Skeletal muscle tissue (tissue), 4 donors: ENCODE data around the gene KCNA2. TPM values are rescaled to one million over a fixed set of nuclear protein-coding genes. Genes with fewer than 3 reads are reported as not detected.

Experiments used
- H3K27ac ChIP-seq: one replicate; pipeline ENCODE4 v1.7.0; 2013; ENCODE audit warnings: mild to moderate bottlenecking, low read depth, low read length, inconsistent platforms
- H3K27me3 ChIP-seq, 3 donors: one replicate each; pipeline ENCODE4 v1.7.0; 2013; ENCODE audit warnings: low read length in 3 of 3; ENCODE audit not compliant: control insufficient read depth in 3 of 3, insufficient read depth in 3 of 3
- H3K36me3 ChIP-seq, 3 donors: one replicate each; pipeline ENCODE4 v1.7.0; 2013; ENCODE audit warnings: low read length in 3 of 3; ENCODE audit not compliant: control insufficient read depth in 3 of 3, insufficient read depth in 3 of 3
- H3K4me1 ChIP-seq, 3 donors: one replicate each; pipeline ENCODE4 v1.7.0; 2013; ENCODE audit warnings: low read length in 3 of 3, mild to moderate bottlenecking in 3 of 3; ENCODE audit not compliant: control insufficient read depth in 3 of 3, insufficient read depth in 3 of 3
- H3K4me3 ChIP-seq, 3 donors: one replicate each; pipeline ENCODE4 v1.7.0; 2013; ENCODE audit warnings: low read length in 3 of 3
- H3K9ac ChIP-seq, 3 donors: one replicate each; pipeline ENCODE4 v1.7.0; 2013; ENCODE audit warnings: low read length in 3 of 3, mild to moderate bottlenecking in 3 of 3, moderate library complexity in 2 of 3, low read depth in 1 of 3
- H3K9me3 ChIP-seq, 3 donors: one replicate each; pipeline ENCODE4 v1.7.0; 2013; ENCODE audit warnings: low read length in 3 of 3; ENCODE audit not compliant: control insufficient read depth in 3 of 3
- total RNA-seq: library from RNA; depleted of rRNA; stranded (reverse); fragments of >200 nt; gene quantifications from one replicate; pipeline ENCODE4 v1.2.3, GENCODE V29; 2014
- donor health status: Osteomylitis.

Gene KCNA2
- total RNA-seq, 1 donor from 2014 or later, result 0.52 TPM

DNA sequence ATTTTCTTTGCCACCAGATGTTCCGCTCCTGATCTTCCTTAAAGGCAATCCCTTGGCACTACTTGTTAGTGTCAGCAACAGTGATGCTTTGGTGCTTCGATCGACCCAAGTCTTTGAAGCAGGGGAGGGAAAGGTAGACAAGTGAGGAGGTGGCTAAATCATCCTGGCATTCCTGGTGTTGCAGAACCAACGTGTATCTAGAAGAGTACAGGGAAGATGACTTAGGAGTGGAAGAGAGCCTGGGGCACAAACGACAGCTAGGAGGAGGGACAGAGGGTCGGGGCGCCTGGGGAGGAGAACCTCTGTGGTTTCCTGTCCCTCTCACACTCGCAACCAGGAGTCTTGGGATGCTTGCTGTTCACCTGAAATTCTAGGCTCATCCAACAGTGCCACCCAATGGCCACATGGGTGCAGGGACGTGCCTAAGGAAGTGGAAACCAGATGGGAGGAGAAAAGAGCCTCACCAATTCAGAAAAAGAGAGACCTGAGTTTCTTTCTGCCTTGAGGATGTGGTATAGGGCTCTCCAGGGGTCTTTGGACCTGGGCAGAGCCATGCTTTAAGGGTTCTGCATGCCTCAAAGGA lies 9.5 kb upstream of the KCNA2 start:
- Histone ChIP-seq H3K4me3 (no peak overlapping the region), H3K4me1 (peaks cover 3 to 4% (median 4%) of the 10 kb centered on the region in 3 donors), H3K9me3 (no peaks in the 10 kb centered on the region), H3K9ac (no peak overlapping the region), H3K36me3 (no peaks in the 10 kb centered on the region), H3K27ac (no peak overlapping the region), H3K27me3 (peaks cover 36 to 62% (median 45%) of the 10 kb centered on the region in 3 donors)

DNA sequence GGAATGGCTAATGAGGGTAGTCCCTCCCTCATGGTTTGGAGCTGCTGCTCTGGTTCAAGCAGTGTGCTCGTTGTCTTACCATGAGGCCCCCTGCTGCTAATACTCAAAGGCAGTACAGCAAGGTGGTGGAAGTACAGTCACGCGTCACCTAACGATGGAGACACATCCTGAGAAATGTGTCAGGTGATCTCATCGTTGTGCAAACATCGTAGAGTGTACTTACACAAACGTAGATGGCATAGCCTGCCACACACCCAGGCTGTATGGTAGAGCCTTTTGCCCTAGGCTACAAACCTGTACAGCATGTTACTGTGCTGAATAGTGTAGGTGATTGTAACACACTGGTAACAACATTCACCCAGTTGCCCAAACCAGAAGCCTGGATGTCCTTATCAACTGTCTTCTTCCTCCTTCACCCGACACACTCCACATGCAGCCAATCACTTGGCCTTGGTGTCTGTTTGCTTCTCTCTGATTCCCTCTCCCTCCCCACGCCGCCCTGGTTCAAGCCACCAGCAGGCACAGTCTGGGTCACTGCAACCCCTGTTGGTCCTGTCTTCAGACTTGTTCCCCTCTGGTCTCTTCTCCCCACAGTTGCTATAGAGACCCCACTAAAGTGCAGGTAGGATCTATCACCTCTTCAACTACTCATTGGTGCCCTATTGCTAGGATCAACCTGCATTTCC lies 6.0 kb upstream of the KCNA2 start:
- Histone ChIP-seq H3K36me3 (no peaks in the 10 kb centered on the region), H3K4me3 (no peak overlapping the region), H3K9me3 (no peaks in the 10 kb centered on the region), H3K9ac (no peak overlapping the region), H3K27me3 (peaks cover 30 to 52% (median 41%) of the 10 kb centered on the region in 3 donors), H3K4me1 (peaks cover 0 to 7% (median 0%) of the 10 kb centered on the region in 3 donors), H3K27ac (no peak overlapping the region)

DNA sequence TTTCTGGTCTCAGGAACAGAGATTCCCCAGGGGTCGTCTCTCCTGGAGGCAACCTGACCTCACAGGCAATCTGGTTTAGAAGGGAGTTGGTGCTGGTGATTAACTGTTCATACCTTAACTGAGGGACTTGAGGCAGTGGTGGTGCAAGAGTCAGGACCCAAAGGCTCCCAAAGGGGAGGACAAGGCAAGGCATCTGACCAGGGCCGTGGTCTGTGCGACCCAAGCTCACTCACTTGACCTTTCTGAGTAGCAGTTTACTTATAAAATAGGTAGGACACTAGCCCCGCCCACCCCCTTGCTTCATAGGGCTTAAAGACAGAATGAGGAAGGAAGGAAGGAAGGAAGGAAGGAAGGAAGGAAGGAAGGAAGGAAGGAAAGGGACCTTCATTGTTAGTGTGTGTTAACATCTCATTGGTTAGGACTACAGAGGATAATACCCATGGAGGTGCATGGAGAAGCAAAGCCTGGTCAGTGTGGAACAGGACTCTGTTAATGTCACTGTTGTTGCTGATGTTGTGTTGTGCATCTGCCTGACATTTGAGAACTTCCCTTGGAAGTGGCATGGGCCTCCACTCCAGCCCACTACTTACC lies 4.6 kb upstream of the KCNA2 start:
- no peak overlapping the region for H3K4me3 ChIP-seq
- H3K9me3 ChIP-seq, result no peaks in the 10 kb centered on the region
- peaks cover 7 to 17% (median 11%) of the 10 kb centered on the region in 3 donors for H3K4me1 ChIP-seq
- no peak overlapping the region for H3K27ac ChIP-seq
- H3K27me3 ChIP-seq, result peaks cover 36 to 52% (median 37%) of the 10 kb centered on the region in 3 donors
- H3K36me3 ChIP-seq, result no peaks in the 10 kb centered on the region
- H3K9ac ChIP-seq, result no peak overlapping the region

DNA sequence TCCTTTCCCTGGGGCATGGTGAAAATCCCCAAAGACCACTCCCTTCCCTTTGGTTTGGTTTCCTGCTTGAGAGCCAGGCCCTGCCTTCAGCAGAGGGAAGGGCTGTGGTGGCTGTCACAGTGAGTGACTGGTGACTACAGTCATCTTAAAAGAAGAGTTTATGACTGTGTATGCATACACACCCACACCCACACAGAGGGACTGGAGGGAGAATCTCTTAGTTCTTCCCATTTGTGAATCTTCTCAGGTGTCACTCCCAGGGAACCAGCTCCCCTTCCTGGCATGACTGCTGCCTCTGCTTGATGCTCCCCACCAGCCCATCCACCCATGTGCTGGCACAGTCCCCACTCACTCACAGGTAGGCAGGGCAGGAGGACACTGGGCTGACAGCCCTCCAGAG lies 3.9 kb upstream of the KCNA2 start:
- no peaks in the 10 kb centered on the region for H3K9me3 ChIP-seq
- peaks cover 42 to 53% (median 42%) of the 10 kb centered on the region in 3 donors for H3K27me3 ChIP-seq
- H3K36me3 ChIP-seq, result no peaks in the 10 kb centered on the region
- peaks cover 11 to 22% (median 17%) of the 10 kb centered on the region in 3 donors for H3K4me1 ChIP-seq
- H3K9ac ChIP-seq, result no peak overlapping the region
- H3K27ac ChIP-seq, result no peak overlapping the region
- H3K4me3 ChIP-seq, result no peak overlapping the region

DNA sequence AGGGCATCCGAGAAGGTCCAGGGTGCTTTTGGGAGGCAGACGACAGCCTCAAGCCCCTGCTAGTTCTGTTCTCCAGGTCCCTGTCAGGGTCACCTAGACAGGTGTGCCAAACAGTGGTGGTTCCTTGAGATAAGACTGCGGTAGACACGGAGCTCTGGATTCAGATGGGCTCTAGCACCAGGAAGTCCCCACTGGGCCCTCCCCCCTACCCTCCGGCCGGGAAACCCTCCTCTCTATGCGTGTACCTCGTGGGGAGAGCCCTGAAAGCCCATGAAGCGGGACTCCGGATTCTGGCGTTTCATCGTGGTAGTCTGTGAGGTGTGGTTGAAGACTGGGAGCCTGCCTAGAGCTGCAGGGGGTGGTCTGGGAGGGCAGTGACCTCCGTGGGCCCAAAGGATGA lies 2.1 kb upstream of the KCNA2 start:
- Histone ChIP-seq H3K9me3 (no peaks in the 10 kb centered on the region), H3K27ac (no peak overlapping the region), H3K4me3 (no peak overlapping the region), H3K27me3 (peaks cover 38 to 58% (median 54%) of the 10 kb centered on the region in 3 donors), H3K9ac (peak overlapping the region in 1 of 3 donors; percentile 3), H3K36me3 (no peaks in the 10 kb centered on the region), H3K4me1 (peaks cover 11 to 27% (median 17%) of the 10 kb centered on the region in 3 donors)

DNA sequence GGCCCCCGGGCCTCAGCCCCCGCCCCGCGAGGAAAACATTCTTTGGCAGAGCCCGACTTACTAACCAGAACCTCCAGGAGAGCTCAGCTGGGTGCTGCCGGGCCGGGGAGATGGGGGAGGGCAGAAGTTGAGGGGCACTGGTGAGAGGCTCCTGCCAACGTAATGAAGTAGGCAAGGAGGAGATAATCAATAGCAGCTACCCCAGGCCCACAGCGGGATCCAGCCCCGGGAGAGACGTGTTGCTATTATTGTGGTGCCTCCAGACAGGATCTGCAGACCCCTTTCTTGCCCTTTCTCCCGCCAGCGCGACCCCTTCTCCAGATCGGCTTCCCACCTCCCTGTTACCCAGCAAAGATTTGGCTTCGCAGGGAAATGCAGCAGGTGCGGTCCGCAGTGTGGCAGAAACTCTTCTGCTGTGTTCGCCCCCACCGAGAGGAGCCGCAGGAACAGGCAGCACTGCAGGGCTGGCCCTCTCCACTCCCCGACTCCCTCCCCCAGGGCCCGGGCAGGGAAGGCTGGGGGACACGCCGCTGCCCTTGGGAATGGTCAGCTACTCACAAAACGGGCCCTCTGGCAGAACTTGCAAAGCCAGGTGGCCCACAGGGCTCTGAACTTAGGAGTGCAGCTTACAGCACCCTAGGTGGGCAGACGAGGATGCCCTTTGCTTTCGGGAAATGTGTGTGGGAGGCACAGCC lies 1.5 kb upstream of the KCNA2 start:
- Histone ChIP-seq H3K27me3 (peaks cover 38 to 56% (median 50%) of the 10 kb centered on the region in 3 donors), H3K4me1 (peaks cover 11 to 27% (median 17%) of the 10 kb centered on the region in 3 donors), H3K4me3 (no peak overlapping the region), H3K36me3 (no peaks in the 10 kb centered on the region), H3K27ac (no peak overlapping the region), H3K9me3 (no peaks in the 10 kb centered on the region), H3K9ac (peak overlapping the region in 1 of 3 donors; percentile 25)

DNA sequence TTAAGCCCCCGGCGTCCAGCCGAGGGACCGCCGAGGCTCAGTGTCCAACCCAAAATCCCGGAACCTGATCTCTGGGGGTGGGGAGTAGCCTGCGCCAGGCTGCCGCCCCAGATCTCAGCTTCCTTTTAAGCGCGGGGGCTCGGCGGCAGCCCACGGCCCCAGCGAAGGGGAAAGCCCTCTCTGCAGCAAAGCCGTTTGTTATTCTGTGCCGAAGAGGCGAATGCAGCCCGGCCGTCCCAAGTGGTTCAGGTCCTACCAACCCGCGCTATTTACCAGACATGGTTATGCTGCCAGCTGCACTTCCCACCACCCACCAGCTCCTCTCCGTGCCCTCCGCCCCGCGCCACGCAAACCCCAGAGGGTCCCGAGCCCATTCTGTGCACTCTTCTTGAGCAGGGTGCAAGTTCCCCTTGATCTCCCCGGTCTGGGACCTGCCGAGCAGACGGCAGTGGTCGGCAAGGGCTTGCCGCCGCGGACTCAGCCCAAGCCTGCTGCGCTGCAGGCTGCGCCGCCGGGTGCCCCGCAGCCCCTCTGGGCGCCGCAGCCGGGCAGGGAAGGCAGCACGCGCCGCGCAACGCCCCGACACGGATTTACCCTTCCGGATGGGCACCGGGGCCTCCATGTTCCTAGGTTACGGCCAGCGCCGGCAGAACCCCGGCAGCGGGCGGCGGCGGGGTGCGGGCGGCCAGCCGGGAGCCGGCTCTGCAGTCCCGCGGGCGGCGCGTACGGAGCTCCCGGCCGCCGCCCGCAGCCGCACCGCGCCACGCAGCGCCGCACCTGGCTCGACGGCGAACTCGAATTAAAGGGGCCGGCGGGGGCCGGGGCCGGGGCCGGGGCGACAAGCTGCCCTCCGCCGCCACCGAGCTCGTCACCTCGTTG lies 738 bp upstream of the KCNA2 start:
- H3K36me3 ChIP-seq, result no peaks in the 10 kb centered on the region
- peaks cover 11 to 27% (median 17%) of the 10 kb centered on the region in 3 donors for H3K4me1 ChIP-seq
- H3K27ac ChIP-seq, result no peak overlapping the region
- H3K9me3 ChIP-seq, result no peaks in the 10 kb centered on the region
- peak overlapping the region; percentile 51 to 77 (median 73) for H3K9ac ChIP-seq
- H3K27me3 ChIP-seq, result peaks cover 38 to 56% (median 50%) of the 10 kb centered on the region in 3 donors
- H3K4me3 ChIP-seq, result peak overlapping the region; percentile 72 to 78 (median 72)

DNA sequence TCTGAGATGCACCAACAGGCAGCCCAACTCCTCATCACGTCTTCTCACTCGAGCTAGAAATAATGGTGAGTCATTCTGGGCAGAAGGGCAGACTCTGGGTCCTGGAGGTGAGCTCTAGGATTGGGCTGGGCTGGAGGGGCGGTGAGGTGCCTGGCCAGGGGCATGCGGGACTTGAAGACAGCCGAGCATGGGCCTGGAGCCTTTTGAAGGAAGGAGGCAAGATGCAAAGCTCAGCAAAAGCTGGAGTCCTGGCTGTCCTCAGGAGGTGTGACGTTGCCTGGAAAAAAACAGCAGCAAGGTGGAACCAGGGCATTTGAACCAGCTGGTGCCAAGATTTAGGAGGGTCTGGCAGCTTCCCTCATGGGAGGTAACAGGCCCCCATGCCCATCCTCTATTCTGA lies 712 bp downstream of the KCNA2 start:
- no peak overlapping the region for H3K27ac ChIP-seq
- no peaks in the 10 kb centered on the region for H3K9me3 ChIP-seq
- peak overlapping the region; percentile 72 to 78 (median 72) for H3K4me3 ChIP-seq
- H3K27me3 ChIP-seq, result peaks cover 35 to 56% (median 50%) of the 10 kb centered on the region in 3 donors
- peak overlapping the region in 1 of 3 donors; percentile 77 for H3K9ac ChIP-seq
- peaks cover 11 to 27% (median 17%) of the 10 kb centered on the region in 3 donors for H3K4me1 ChIP-seq
- no peaks in the 10 kb centered on the region for H3K36me3 ChIP-seq

DNA sequence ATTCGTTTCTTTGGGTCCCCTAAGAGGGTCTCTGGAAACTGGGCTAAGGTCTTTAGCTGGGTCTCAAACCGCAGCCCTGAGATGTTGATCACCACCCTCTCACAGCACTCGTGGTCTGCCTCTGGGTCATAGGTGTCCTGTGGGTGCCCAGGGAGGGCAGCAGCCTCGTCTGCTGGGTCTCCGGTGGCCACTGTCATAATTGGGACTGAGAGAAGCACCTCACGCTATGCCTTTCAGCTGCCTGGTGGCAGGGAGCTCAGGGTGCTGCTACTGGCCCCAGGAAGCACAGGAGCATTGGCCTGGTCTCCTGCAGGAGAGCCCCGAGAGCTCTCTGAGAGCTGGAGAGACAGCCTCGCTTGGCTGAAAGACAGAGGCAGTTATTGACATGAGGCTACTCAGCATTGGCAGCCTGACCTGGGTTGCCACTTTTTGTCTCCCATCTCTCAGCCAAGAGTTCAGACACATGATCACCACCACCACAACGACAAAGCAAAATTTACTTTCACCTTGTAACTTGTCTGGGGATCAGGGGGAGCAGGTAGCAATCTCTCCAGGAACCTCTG lies 1.5 kb downstream of the KCNA2 start:
- Histone ChIP-seq H3K4me1 (peaks cover 11 to 27% (median 17%) of the 10 kb centered on the region in 3 donors), H3K9ac (no peak overlapping the region), H3K4me3 (no peak overlapping the region), H3K27ac (no peak overlapping the region), H3K36me3 (no peaks in the 10 kb centered on the region), H3K27me3 (peaks cover 28 to 56% (median 44%) of the 10 kb centered on the region in 3 donors), H3K9me3 (no peaks in the 10 kb centered on the region)
